ENCODE results near the gene CDK5R1.
A peak's percentile ranks its signal among the peaks of the same experiment; 100 is the strongest.
"Not testable (repeated sequence)": the region's sequence is repeated elsewhere in the genome, so short reads cannot be mapped to it uniquely, and the experiment has no call there.

The CDK5R1 gene

GRCh38 chr17:32486701-32487472 lies at the start of gene CDK5R1:
Gene CDK5R1, plus strand, starts transcription at chr17:32486993. Its CDS starts 628 bp downstream, at chr17:32487621.
- DNase-seq: peak; percentile 66

- DNase-seq: no peak
Measured at GRCh38 chr17:32440722-32441121, 46.1 kb upstream of the CDK5R1 start.

- no peak for DNase-seq
Measured at GRCh38 chr17:32441886-32442285, 44.9 kb upstream of the CDK5R1 start.

GRCh38 chr17:32443827-32444300 lies 42.9 kb upstream of the CDK5R1 start:
- no peak for DNase-seq

- DNase-seq: peak; percentile 98
Measured at GRCh38 chr17:32444301-32445073, 42.3 kb upstream of the CDK5R1 start, which contains the start of gene PSMD11. Gene PSMD11, plus strand, starts transcription at chr17:32444510. Its CDS starts 14 bp downstream, at chr17:32444524.

GRCh38 chr17:32445074-32445415 lies 41.7 kb upstream of the CDK5R1 start:
- no peak for DNase-seq

- no peak for DNase-seq
Measured at GRCh38 chr17:32445497-32445896, 41.3 kb upstream of the CDK5R1 start.

- no peak for DNase-seq
Measured at GRCh38 chr17:32445971-32446370, 40.8 kb upstream of the CDK5R1 start.

- no peak for DNase-seq
Measured at GRCh38 chr17:32446949-32447348, 39.8 kb upstream of the CDK5R1 start.

GRCh38 chr17:32449963-32450362 lies 36.8 kb upstream of the CDK5R1 start:
- DNase-seq: no peak

GRCh38 chr17:32450379-32450778 lies 36.4 kb upstream of the CDK5R1 start:
- DNase-seq: not testable (repeated sequence)

- no peak for DNase-seq
Measured at GRCh38 chr17:32451879-32452278, 34.9 kb upstream of the CDK5R1 start.

GRCh38 chr17:32452281-32452680 lies 34.5 kb upstream of the CDK5R1 start:
- DNase-seq: no peak

- DNase-seq: no peak
Measured at GRCh38 chr17:32453370-32453769, 33.4 kb upstream of the CDK5R1 start.

- no peak for DNase-seq
Measured at GRCh38 chr17:32458371-32458770, 28.4 kb upstream of the CDK5R1 start.

- DNase-seq: no peak
Measured at GRCh38 chr17:32460054-32460453, 26.7 kb upstream of the CDK5R1 start.

- DNase-seq: no peak
Measured at GRCh38 chr17:32461498-32461852, 25.3 kb upstream of the CDK5R1 start.

GRCh38 chr17:32461853-32462617 lies 24.8 kb upstream of the CDK5R1 start:
- peak; percentile 48 for DNase-seq

- no peak for DNase-seq
Measured at GRCh38 chr17:32463304-32463703, 23.5 kb upstream of the CDK5R1 start.

GRCh38 chr17:32464374-32464773 lies 22.4 kb upstream of the CDK5R1 start:
- DNase-seq: no peak

GRCh38 chr17:32467949-32468348 lies 18.8 kb upstream of the CDK5R1 start:
- DNase-seq: no peak

- no peak for DNase-seq
Measured at GRCh38 chr17:32470405-32471167, 16.2 kb upstream of the CDK5R1 start.

GRCh38 chr17:32471652-32472051 lies 15.1 kb upstream of the CDK5R1 start:
- no peak for DNase-seq
